ENCODE results near the gene BAHD1.

BAHD1 gene

GRCh38 chr15:40407330-40407990 is 33.3 kb upstream of the BAHD1 start:
- Histone ChIP-seq H3K4me2 (ENCODE audit: low read depth, low read length) (peak overlapping the region; percentile 93), H2AFZ (ENCODE audit: low read length) (no peak overlapping the region), H3K27me3 (replicated peaks; ENCODE audit: insufficient read depth, low read length) (no peaks in the 10 kb centered on the region), H3K27ac (ENCODE audit: low read length) (peak overlapping the region; percentile 61), H3K9me3 (replicated peaks; ENCODE audit: insufficient read depth, low read length) (no peaks in the 10 kb centered on the region), H3K79me2 (ENCODE audit: low read length) (peaks cover 33% of the 10 kb centered on the region), H3K4me1 (ENCODE audit: low read length) (peaks cover 36% of the 10 kb centered on the region), H3K4me3 (ENCODE audit: low read length) (peak overlapping the region; percentile 6; the same call in 1 of the 2 replicates), H3K36me3 (replicated peaks; ENCODE audit: insufficient read depth, low read length) (peaks cover 7% of the 10 kb centered on the region), H3F3A (ENCODE audit: insufficient read depth, low read length) (peaks cover 27% of the 10 kb centered on the region), H4K20me1 (ENCODE audit: insufficient read depth, low read length) (no peaks in the 10 kb centered on the region), H3K9ac (ENCODE audit: low read length) (peak overlapping the region; percentile 6; the same call in 1 of the 2 replicates), H3K9me2 (replicated peaks; ENCODE audit: insufficient read depth, low read length) (no peaks in the 10 kb centered on the region)
- TF ChIP-seq, protein P1, sequence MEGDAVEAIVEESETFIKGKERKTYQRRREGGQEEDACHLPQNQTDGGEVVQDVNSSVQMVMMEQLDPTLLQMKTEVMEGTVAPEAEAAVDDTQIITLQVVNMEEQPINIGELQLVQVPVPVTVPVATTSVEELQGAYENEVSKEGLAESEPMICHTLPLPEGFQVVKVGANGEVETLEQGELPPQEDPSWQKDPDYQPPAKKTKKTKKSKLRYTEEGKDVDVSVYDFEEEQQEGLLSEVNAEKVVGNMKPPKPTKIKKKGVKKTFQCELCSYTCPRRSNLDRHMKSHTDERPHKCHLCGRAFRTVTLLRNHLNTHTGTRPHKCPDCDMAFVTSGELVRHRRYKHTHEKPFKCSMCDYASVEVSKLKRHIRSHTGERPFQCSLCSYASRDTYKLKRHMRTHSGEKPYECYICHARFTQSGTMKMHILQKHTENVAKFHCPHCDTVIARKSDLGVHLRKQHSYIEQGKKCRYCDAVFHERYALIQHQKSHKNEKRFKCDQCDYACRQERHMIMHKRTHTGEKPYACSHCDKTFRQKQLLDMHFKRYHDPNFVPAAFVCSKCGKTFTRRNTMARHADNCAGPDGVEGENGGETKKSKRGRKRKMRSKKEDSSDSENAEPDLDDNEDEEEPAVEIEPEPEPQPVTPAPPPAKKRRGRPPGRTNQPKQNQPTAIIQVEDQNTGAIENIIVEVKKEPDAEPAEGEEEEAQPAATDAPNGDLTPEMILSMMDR (IDR thresholded peaks at IDR 0.05; ENCODE audit: low read length), result no peak
- TF ChIP-seq EZH2 (optimal IDR thresholded peaks at IDR 0.05; ENCODE audit: low read depth, low read length), result no peak
- TF ChIP-seq EZH2phosphoT487 (IDR thresholded peaks at IDR 0.05; ENCODE audit: low read length), result no peak
- peak; percentile 60 for DNase-seq

- no peaks in the 10 kb centered on the region for H4K20me1 ChIP-seq (ENCODE audit: insufficient read depth, low read length)
- TF ChIP-seq EZH2 (optimal IDR thresholded peaks at IDR 0.05; ENCODE audit: low read depth, low read length) (no peak), EZH2phosphoT487 (IDR thresholded peaks at IDR 0.05; ENCODE audit: low read length) (no peak)
- TF ChIP-seq, protein P1 (IDR thresholded peaks at IDR 0.05; ENCODE audit: low read length), result no peak
- peaks cover 7% of the 10 kb centered on the region for H3K36me3 ChIP-seq (replicated peaks; ENCODE audit: insufficient read depth, low read length)
- no peak overlapping the region; the same call in 1 of the 2 replicates for H3K9ac ChIP-seq (ENCODE audit: low read length)
- peak; percentile 85 for DNase-seq
- peaks cover 33% of the 10 kb centered on the region for H3K79me2 ChIP-seq (ENCODE audit: low read length)
- H3F3A ChIP-seq (ENCODE audit: insufficient read depth, low read length), result peaks cover 27% of the 10 kb centered on the region
- H3K27me3 ChIP-seq (replicated peaks; ENCODE audit: insufficient read depth, low read length), result no peaks in the 10 kb centered on the region
- no peaks in the 10 kb centered on the region for H3K9me3 ChIP-seq (replicated peaks; ENCODE audit: insufficient read depth, low read length)
- H2AFZ ChIP-seq (ENCODE audit: low read length), result no peak overlapping the region
- peak overlapping the region; percentile 57; the same call in 1 of the 2 replicates for H3K27ac ChIP-seq (ENCODE audit: low read length)
- peak overlapping the region; percentile 61; the same call in 1 of the 2 replicates for H3K4me2 ChIP-seq (ENCODE audit: low read depth, low read length)
- no peak overlapping the region for H3K4me3 ChIP-seq (ENCODE audit: low read length)
- peaks cover 31% of the 10 kb centered on the region for H3K4me1 ChIP-seq (ENCODE audit: low read length)
- H3K9me2 ChIP-seq (replicated peaks; ENCODE audit: insufficient read depth, low read length), result no peaks in the 10 kb centered on the region
Measured at GRCh38 chr15:40409366-40409765, 31.4 kb upstream of the BAHD1 start.

GRCh38 chr15:40410476-40410875 is 30.3 kb upstream of the BAHD1 start:
- H3F3A ChIP-seq (ENCODE audit: insufficient read depth, low read length), result peaks cover 23% of the 10 kb centered on the region
- peaks cover 31% of the 10 kb centered on the region for H3K4me1 ChIP-seq (ENCODE audit: low read length)
- DNase-seq, result no peak
- no peak overlapping the region for H2AFZ ChIP-seq (ENCODE audit: low read length)
- H3K36me3 ChIP-seq (replicated peaks; ENCODE audit: insufficient read depth, low read length), result peaks cover 7% of the 10 kb centered on the region
- H3K9me2 ChIP-seq (replicated peaks; ENCODE audit: insufficient read depth, low read length), result no peaks in the 10 kb centered on the region
- no peak overlapping the region for H3K4me2 ChIP-seq (ENCODE audit: low read depth, low read length)
- H3K4me3 ChIP-seq (ENCODE audit: low read length), result no peak overlapping the region
- H3K9me3 ChIP-seq (replicated peaks; ENCODE audit: insufficient read depth, low read length), result no peaks in the 10 kb centered on the region
- TF ChIP-seq EZH2 (optimal IDR thresholded peaks at IDR 0.05; ENCODE audit: low read depth, low read length), result no peak
- TF ChIP-seq, protein P1 (IDR thresholded peaks at IDR 0.05; ENCODE audit: low read length), result no peak
- TF ChIP-seq EZH2phosphoT487 (IDR thresholded peaks at IDR 0.05; ENCODE audit: low read length), result no peak
- H3K27me3 ChIP-seq (replicated peaks; ENCODE audit: insufficient read depth, low read length), result no peaks in the 10 kb centered on the region
- H3K9ac ChIP-seq (ENCODE audit: low read length), result no peak overlapping the region
- H3K79me2 ChIP-seq (ENCODE audit: low read length), result peaks cover 33% of the 10 kb centered on the region
- no peaks in the 10 kb centered on the region for H4K20me1 ChIP-seq (ENCODE audit: insufficient read depth, low read length)
- H3K27ac ChIP-seq (ENCODE audit: low read length), result no peak overlapping the region
